ENCODE data around the gene ARHGEF16. TPM values are rescaled to one million over a fixed set of nuclear protein-coding genes. Genes with fewer than 3 reads are reported as not detected.
A peak's percentile ranks its signal among the peaks of the same experiment; 100 is the strongest.

The ARHGEF16 gene
- total RNA-seq, 4 donors from 2014 or later, result 8.4 to 24.6 (median 22.4) TPM

- intact Hi-C loops (cut with DNase I), result no loop called here
- no peak overlapping the region for H3K27ac ChIP-seq
- no peak for TF ChIP-seq POLR2A (IDR thresholded peaks at IDR 0.05)
- TF ChIP-seq CTCF (IDR thresholded peaks at IDR 0.05), result no peak
- H3K27me3 ChIP-seq, result no peaks in the 10 kb centered on the region
- DNase-seq, result no peak
- peaks cover 18 to 42% (median 19%) of the 10 kb centered on the region in 3 donors for H3K4me1 ChIP-seq
- no peak overlapping the region for H3K4me3 ChIP-seq
- H3K36me3 ChIP-seq, result peaks cover 0 to 31% (median 0%) of the 10 kb centered on the region in 3 donors
- 89 to 94% methylated on average over 8 to 11 of the region's 24 CpGs for WGBS, 2 donors
- no peaks in the 10 kb centered on the region for H3K9me3 ChIP-seq
These were observed 71.4 kb downstream of the ARHGEF16 start for GRCh38 chr1:3525551-3526482.

GRCh38 chr1:3527774-3528173 is 73.3 kb downstream of the ARHGEF16 start:
- intact Hi-C loops (cut with DNase I), result no loop called here
- H3K27ac ChIP-seq, result no peak overlapping the region
- no peaks in the 10 kb centered on the region for H3K27me3 ChIP-seq
- H3K36me3 ChIP-seq, result peaks cover 0 to 15% (median 0%) of the 10 kb centered on the region in 3 donors
- no peak overlapping the region for H3K4me3 ChIP-seq
- 86% methylated on average over 7 of the region's 12 CpGs; no CpG with 5 or more reads in 1 of the 2 donors for WGBS, 2 donors
- TF ChIP-seq POLR2A (IDR thresholded peaks at IDR 0.05) (no peak), CTCF (IDR thresholded peaks at IDR 0.05) (no peak)
- no peak for DNase-seq
- H3K4me1 ChIP-seq, result peaks cover 30 to 62% (median 32%) of the 10 kb centered on the region in 3 donors
- no peaks in the 10 kb centered on the region for H3K9me3 ChIP-seq

GRCh38 chr1:3529099-3529729 is 74.7 kb downstream of the ARHGEF16 start:
- no peak for DNase-seq
- Histone ChIP-seq H3K36me3 (peaks cover 0 to under 1% (median 0%) of the 10 kb centered on the region in 3 donors), H3K9me3 (no peaks in the 10 kb centered on the region), H3K27me3 (no peaks in the 10 kb centered on the region), H3K27ac (peak overlapping the region in 2 of 4 donors; percentile 79 to 95), H3K4me1 (peaks cover 32 to 76% (median 32%) of the 10 kb centered on the region in 3 donors), H3K4me3 (peak overlapping the region in 3 of 4 donors; percentile 53 to 88 (median 65))
- intact Hi-C loops (cut with DNase I), result no loop called here
- no peak for TF ChIP-seq CTCF (IDR thresholded peaks at IDR 0.05)
- no peak for TF ChIP-seq POLR2A (IDR thresholded peaks at IDR 0.05)
- 38 to 40% methylated on average over 3 to 9 of the region's 17 CpGs for WGBS, 2 donors

- intact Hi-C loops (cut with DNase I), result no loop called here
- Histone ChIP-seq H3K9me3 (no peaks in the 10 kb centered on the region), H3K4me3 (peak overlapping the region; percentile 53 to 88 (median 64)), H3K27me3 (no peaks in the 10 kb centered on the region), H3K27ac (peak overlapping the region; percentile 79 to 95 (median 90)), H3K36me3 (no peaks in the 10 kb centered on the region), H3K4me1 (peaks cover 32 to 87% (median 36%) of the 10 kb centered on the region in 3 donors)
- no peak for DNase-seq
- TF ChIP-seq POLR2A (IDR thresholded peaks at IDR 0.05) (no peak), CTCF (IDR thresholded peaks at IDR 0.05) (peak in 3 of 6 experiments; percentile 24 to 40 (median 38))
- WGBS, 2 donors, result 40 to 53% methylated on average over 7 to 9 of the region's 32 CpGs
These were observed 75.8 kb downstream of the ARHGEF16 start for GRCh38 chr1:3530086-3530925.

Other genes with a start within 250 kb of the ARHGEF16 start
- gene MEGF6, start 156.8 kb downstream of the ARHGEF16 start, total RNA-seq, result 10 to 100 TPM in 3 of 4 donors, 1 to 10 TPM in 1; 8.8 to 27.1 (median 16.8) TPM
- gene TPRG1L, start 170.3 kb downstream of the ARHGEF16 start, total RNA-seq, result 10 to 100 TPM; 27.9 to 44.7 (median 33.2) TPM
- gene WRAP73, start 195.4 kb downstream of the ARHGEF16 start, total RNA-seq, result 10 to 100 TPM in 2 of 4 donors, 1 to 10 TPM in 2; 7.6 to 17.2 (median 11.8) TPM
- 1 to 10 TPM; 4.9 to 8.8 (median 7.0) TPM for gene TP73, start 197.9 kb downstream of the ARHGEF16 start, total RNA-seq

Data from esophagus squamous epithelium (tissue), 5 donors.